ENCODE data around the gene HEXD.

Gene HEXD

GRCh38 chr17:82461827-82462524 lies 43.8 kb downstream of the HEXD start:
- no peak overlapping the region for H3K4me3 ChIP-seq (ENCODE audit: low read depth, low read length)
- TF ChIP-seq, protein P1, sequence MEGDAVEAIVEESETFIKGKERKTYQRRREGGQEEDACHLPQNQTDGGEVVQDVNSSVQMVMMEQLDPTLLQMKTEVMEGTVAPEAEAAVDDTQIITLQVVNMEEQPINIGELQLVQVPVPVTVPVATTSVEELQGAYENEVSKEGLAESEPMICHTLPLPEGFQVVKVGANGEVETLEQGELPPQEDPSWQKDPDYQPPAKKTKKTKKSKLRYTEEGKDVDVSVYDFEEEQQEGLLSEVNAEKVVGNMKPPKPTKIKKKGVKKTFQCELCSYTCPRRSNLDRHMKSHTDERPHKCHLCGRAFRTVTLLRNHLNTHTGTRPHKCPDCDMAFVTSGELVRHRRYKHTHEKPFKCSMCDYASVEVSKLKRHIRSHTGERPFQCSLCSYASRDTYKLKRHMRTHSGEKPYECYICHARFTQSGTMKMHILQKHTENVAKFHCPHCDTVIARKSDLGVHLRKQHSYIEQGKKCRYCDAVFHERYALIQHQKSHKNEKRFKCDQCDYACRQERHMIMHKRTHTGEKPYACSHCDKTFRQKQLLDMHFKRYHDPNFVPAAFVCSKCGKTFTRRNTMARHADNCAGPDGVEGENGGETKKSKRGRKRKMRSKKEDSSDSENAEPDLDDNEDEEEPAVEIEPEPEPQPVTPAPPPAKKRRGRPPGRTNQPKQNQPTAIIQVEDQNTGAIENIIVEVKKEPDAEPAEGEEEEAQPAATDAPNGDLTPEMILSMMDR (IDR thresholded peaks at IDR 0.05; ENCODE audit: low read depth, low read length): no peak
- DNase-seq (ENCODE audit: low read depth, low spot score): no peak
- in situ Hi-C loops (cut with HindIII; ENCODE audit: low sequenced_read_pairs): no loop called here

- no peak overlapping the region for H3K4me3 ChIP-seq (ENCODE audit: low read depth, low read length)
- DNase-seq (ENCODE audit: low read depth, low spot score): no peak
- in situ Hi-C loops (cut with HindIII; ENCODE audit: low sequenced_read_pairs): no loop called here
- TF ChIP-seq, protein P1 (IDR thresholded peaks at IDR 0.05; ENCODE audit: low read depth, low read length): no peak
Measured at GRCh38 chr17:82463391-82463790, 45.2 kb downstream of the HEXD start.

DNA sequence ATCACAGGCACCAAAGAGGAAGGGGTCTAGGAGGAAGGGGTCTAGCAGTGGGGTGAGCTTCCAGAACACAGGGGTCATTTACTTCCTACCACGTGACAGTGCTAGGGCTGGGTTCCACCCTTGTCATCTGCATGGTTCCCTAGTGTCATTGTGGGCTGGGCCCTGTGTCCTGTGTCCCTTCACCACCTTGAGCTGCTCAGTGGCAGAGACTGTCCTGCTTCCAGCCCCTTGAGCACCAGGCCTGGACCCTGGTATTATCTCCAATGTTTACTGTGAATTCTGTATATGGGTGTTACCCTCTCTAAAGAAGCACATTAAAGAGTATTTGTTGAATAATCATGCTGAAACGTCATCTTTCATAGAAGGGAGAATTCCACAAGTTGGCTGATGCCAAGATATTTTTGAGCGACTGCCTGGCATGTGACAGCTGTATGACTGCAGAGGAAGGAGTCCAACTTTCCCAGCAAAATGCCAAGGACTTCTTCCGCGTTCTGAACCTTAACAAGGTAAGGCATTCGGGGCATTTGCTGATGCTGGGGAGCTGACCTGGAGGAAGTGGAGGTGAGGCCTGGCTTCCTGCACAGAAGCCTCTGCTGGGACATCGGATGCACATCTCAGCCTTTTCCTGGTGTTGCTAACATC lies 45.9 kb downstream of the HEXD start:
- no peak overlapping the region for H3K4me3 ChIP-seq (ENCODE audit: low read depth, low read length)
- TF ChIP-seq, protein P1 (IDR thresholded peaks at IDR 0.05; ENCODE audit: low read depth, low read length): no peak
- no peak for DNase-seq (ENCODE audit: low read depth, low spot score)
- in situ Hi-C loops (cut with HindIII; ENCODE audit: low sequenced_read_pairs): no loop called here

DNA sequence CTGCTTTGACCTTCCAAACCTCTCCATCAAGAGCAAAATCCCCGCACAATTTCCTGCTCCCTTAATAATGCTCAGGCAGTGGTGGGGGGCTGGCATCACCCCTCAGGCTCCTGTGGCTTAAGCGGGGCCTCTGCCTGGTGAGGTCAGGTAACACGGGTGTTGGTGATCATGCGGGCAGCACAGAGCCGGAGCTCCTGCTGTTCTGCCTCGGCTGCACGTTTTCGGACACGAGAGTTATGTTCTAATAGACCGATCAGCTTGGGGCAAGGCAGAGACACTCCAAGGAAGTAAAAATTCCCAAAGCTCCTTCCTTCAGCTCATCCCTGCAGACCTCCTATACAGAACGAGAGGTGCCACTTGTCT lies 46.4 kb downstream of the HEXD start:
- TF ChIP-seq, protein P1 (IDR thresholded peaks at IDR 0.05; ENCODE audit: low read depth, low read length): no peak
- no peak overlapping the region for H3K4me3 ChIP-seq (ENCODE audit: low read depth, low read length)
- DNase-seq (ENCODE audit: low read depth, low spot score): no peak
- in situ Hi-C loops (cut with HindIII; ENCODE audit: low sequenced_read_pairs): no loop called here

DNA sequence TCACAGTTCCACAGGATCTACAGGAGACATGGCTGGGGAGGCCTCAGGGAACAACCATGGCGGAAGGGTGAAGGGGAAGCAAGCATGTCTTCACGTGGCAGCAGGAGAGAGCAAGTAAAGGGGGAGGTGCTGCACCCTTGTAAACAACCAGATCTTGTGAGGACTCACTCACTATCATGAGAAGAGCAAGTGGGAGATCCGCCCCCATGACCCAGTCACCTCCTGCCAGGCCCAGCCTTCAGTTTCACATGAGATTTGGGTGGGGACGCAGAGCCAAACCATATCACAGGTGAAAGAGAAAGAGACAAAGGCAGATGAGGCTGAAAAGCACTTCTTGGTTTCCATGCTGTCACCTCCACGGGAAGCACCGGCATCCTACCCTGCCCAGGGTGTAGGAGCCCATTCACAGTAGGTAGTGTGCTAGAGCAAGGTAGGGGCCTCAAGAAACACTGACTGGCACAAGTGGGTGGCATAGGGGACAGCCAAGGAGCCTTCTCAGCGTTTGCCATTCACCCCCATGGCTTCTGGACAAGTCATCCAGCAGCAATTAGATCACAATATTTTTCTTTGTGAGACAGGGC lies 47.0 kb downstream of the HEXD start:
- H3K4me3 ChIP-seq (ENCODE audit: low read depth, low read length): no peak overlapping the region
- TF ChIP-seq, protein P1 (IDR thresholded peaks at IDR 0.05; ENCODE audit: low read depth, low read length): no peak
- no peak for DNase-seq (ENCODE audit: low read depth, low spot score)
- in situ Hi-C loops (cut with HindIII; ENCODE audit: low sequenced_read_pairs): no loop called here

DNA sequence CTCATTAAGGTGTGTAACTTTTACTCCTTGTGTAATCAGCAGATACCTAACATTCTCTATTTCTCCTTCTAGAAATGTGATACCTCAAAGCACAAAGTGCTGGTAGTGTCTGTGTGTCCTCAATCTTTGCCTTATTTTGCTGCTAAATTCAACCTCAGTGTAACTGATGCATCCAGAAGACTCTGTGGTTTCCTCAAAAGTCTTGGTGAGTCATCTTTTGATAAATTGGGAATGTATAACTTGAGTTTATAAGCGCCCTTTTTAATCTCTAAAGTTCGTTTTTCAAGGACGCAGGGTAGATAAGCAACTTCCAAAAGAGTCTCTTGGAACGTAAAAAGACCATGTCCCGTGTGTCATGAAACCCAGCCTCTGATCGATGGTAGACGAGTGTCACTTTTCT lies 50.5 kb downstream of the HEXD start:
- TF ChIP-seq, protein P1 (IDR thresholded peaks at IDR 0.05; ENCODE audit: low read depth, low read length): no peak
- H3K4me3 ChIP-seq (ENCODE audit: low read depth, low read length): no peak overlapping the region
- in situ Hi-C loops (cut with HindIII; ENCODE audit: low sequenced_read_pairs): no loop called here
- no peak for DNase-seq (ENCODE audit: low read depth, low spot score)
